ENCODE results near the gene SULF2. TPM values are rescaled to one million over a fixed set of nuclear protein-coding genes. Genes with fewer than 3 reads are reported as not detected.

Gene SULF2
- total and polyA plus RNA-seq, 2 of the 4 experiments (the other 2 are of a cell fraction) = 0.54 to 0.77 TPM

- Histone ChIP-seq H3K4ac (ENCODE audit: low read depth, low read length) (no peak overlapping the region), H3K36me3 (ENCODE audit: control insufficient read depth, insufficient read depth, low read length) (no peaks in the 10 kb centered on the region), H3K56ac (ENCODE audit: extremely low read depth, insufficient read depth, low read length) (no peak overlapping the region), H3K23ac (ENCODE audit: low read depth, low read length) (no peak overlapping the region), H2AK5ac (ENCODE audit: low read depth, low read length) (no peak overlapping the region), H3K9me3 (ENCODE audit: control insufficient read depth, insufficient read depth, low read length) (no peaks in the 10 kb centered on the region), H3K18ac (ENCODE audit: low read depth, low read length) (no peak overlapping the region), H4K20me1 (ENCODE audit: insufficient read depth, low read length) (no peaks in the 10 kb centered on the region), H2BK20ac (ENCODE audit: low read depth, low read length) (no peak overlapping the region), H3K27me3 (ENCODE audit: control insufficient read depth, insufficient read depth, low read length) (peaks cover 16% of the 10 kb centered on the region), H2BK5ac (ENCODE audit: low read depth, low read length, poor library complexity, severe bottlenecking) (no peak overlapping the region), H2BK15ac (ENCODE audit: low read depth, low read length) (no peak overlapping the region), H3K14ac (replicated peaks; ENCODE audit: low read depth, low read length) (no peak overlapping the region), H3K4me3 (ENCODE audit: insufficient read depth, low read depth, low read length) (no peak overlapping the region), H3K4me1 (ENCODE audit: control insufficient read depth, insufficient read depth, low read length) (no peaks in the 10 kb centered on the region), H3K27ac (ENCODE audit: insufficient read depth, low read length) (no peak overlapping the region), H3K9me1 (ENCODE audit: insufficient read depth, low read length) (no peaks in the 10 kb centered on the region), H4K5ac (ENCODE audit: low read depth, low read length) (no peak overlapping the region), H4K8ac (ENCODE audit: low read depth in 2 of 2, low read length in 2 of 2) (no peak overlapping the region), H4K91ac (ENCODE audit: insufficient read depth, low read depth, low read length) (no peak overlapping the region), H2AK9ac (replicated peaks; ENCODE audit: low read depth, low read length, poor library complexity) (no peak overlapping the region), H3K9ac (ENCODE audit: low read depth, low read length) (no peak overlapping the region), H2AFZ (replicated peaks; ENCODE audit: low read length, poor library complexity) (no peak overlapping the region), H3K4me2 (ENCODE audit: low read depth, low read length) (no peak overlapping the region), H2BK120ac (ENCODE audit: low read depth, low read length) (no peak overlapping the region), H3K79me1 (ENCODE audit: low read depth in 1 of 2, low read length in 2 of 2) (no peaks in the 10 kb centered on the region)
- TF ChIP-seq NFE2L2 (IDR thresholded peaks at IDR 0.05; ENCODE audit: low read depth, low read length) (no peak), FOS (IDR thresholded peaks at IDR 0.05; ENCODE audit: low read depth, low read length) (no peak), RAD21 (IDR thresholded peaks at IDR 0.05; ENCODE audit: low read length) (no peak), RCOR1 (IDR thresholded peaks at IDR 0.05; ENCODE audit: insufficient replicate concordance, low read length) (no peak), CTCF (conservative IDR thresholded peaks at IDR 0.05; ENCODE audit: low read depth, low read length) (no peak), ELK1 (IDR thresholded peaks at IDR 0.05; ENCODE audit: borderline replicate concordance, low read depth, low read length) (no peak), MAZ (IDR thresholded peaks at IDR 0.05; ENCODE audit: borderline replicate concordance, low read depth, low read length) (no peak), CHD1 (IDR thresholded peaks at IDR 0.05; ENCODE audit: low read depth, low read length) (no peak), MXI1 (IDR thresholded peaks at IDR 0.05; ENCODE audit: borderline replicate concordance, low read depth, low read length) (no peak), SMC3 (IDR thresholded peaks at IDR 0.05; ENCODE audit: low read depth, low read length) (no peak), MAFK (IDR thresholded peaks at IDR 0.05; ENCODE audit: low read depth, low read length) (no peak), BHLHE40 (IDR thresholded peaks at IDR 0.05; ENCODE audit: low read depth, low read length) (no peak), USF2 (IDR thresholded peaks at IDR 0.05; ENCODE audit: low read depth, low read length) (no peak), CEBPB (IDR thresholded peaks at IDR 0.05; ENCODE audit: low read depth, low read length) (no peak), POLR2A (IDR thresholded peaks at IDR 0.05; ENCODE audit: low read depth, low read length) (no peak), RFX5 (IDR thresholded peaks at IDR 0.05; ENCODE audit: low read depth, low read length) (no peak)
- WGBS, 2 experiments (ENCODE audit: extremely low coverage in 2 of 2, insufficient read length in 1 of 2) = 61% methylated on average over 5 of the region's 14 CpGs; no CpG with 5 or more reads in 1 of the 2 experiments
- BruUV-seq (replicated peaks) = no TSS peak
- in situ Hi-C loops (cut with MboI; ENCODE audit: low sequenced_read_pairs) (no loop called here), intact Hi-C loops (cut with micrococcal nuclease) (no loop called here), dilution Hi-C loops (cut with HindIII; ENCODE audit: low sequenced_read_pairs, unreplicated experiment) (no loop called here)
- no peak for DNase-seq
- ChIA-PET CTCF (no interaction called here), POLR2A (ENCODE audit: unreplicated experiment) (no interaction called here)
- no peak for ATAC-seq (ENCODE audit: low read depth)
Observed at GRCh38 chr20:47760686-47761481, 24.4 kb downstream of the SULF2 start.

Measured in IMR-90 (cell line).